Mononuclear cell (primary cell): ENCODE data around the gene KBTBD13. TPM values are rescaled to one million over a fixed set of nuclear protein-coding genes. Genes with fewer than 3 reads are reported as not detected.

Experiments used
- total RNA-seq: library from RNA; depleted of rRNA; stranded (reverse); fragments of >200 nt; gene quantifications from one replicate; pipeline ENCODE4 v1.2.3, GENCODE V29; 2012

Gene KBTBD13
- total RNA-seq, 1 donor = under 0.01 TPM

Other genes starting within 250 kb of the KBTBD13 start
- gene PLEKHO2, start 234.8 kb upstream of the KBTBD13 start, total RNA-seq = 68.6 TPM
- 11.3 TPM for gene ANKDD1A, start 164.8 kb upstream of the KBTBD13 start, total RNA-seq
- 92.4 TPM for gene SPG21, start 86.8 kb upstream of the KBTBD13 start, total RNA-seq
- gene MTFMT, start 47.1 kb upstream of the KBTBD13 start, total RNA-seq = 7.8 TPM
- 0.10 TPM for gene SLC51B, start 31.4 kb upstream of the KBTBD13 start, total RNA-seq
- gene RASL12, start 8.8 kb upstream of the KBTBD13 start, total RNA-seq = not detected
- 2.5 TPM for gene UBAP1L, start 38.5 kb downstream of the KBTBD13 start, total RNA-seq
- 11.5 TPM for gene PDCD7, start 57.1 kb downstream of the KBTBD13 start, total RNA-seq
- gene CLPX, start 108.6 kb downstream of the KBTBD13 start, total RNA-seq = 52.8 TPM
- gene CILP, start 134.7 kb downstream of the KBTBD13 start, total RNA-seq = 0.21 TPM
- 16.9 TPM for gene PARP16, start 210.1 kb downstream of the KBTBD13 start, total RNA-seq
- not detected for gene RNU5A-1, start 219.3 kb downstream of the KBTBD13 start, total RNA-seq
- gene RNU5B-1, start 227.9 kb downstream of the KBTBD13 start, total RNA-seq = not detected